Lung (tissue), 12 donors: ENCODE results near the gene NR2F1-AS1. TPM values are rescaled to one million over a fixed set of nuclear protein-coding genes. Genes with fewer than 3 reads are reported as not detected.
"Not testable (repeated sequence)": the region's sequence is repeated elsewhere in the genome, so short reads cannot be mapped to it uniquely, and the experiment has no call there.

Experiments
- ATAC-seq: fragments of 200-7000 bp; cut with Tn5 transposase; one replicate; pipeline ENCODE4 v1.9.1; 2020; ENCODE audit warnings: moderate number of reproducible peaks; ENCODE audit not compliant: insufficient read depth, low FRiP score
- DNase-seq, 3 donors: peaks; one replicate each; pipeline ENCODE4 v3.0.0-alpha.2; 2013 to 2017
- H3K27ac ChIP-seq, 2 donors: one replicate each; pipeline ENCODE4 v1.5.1; 2013; ENCODE audit warnings: mild to moderate bottlenecking in 2 of 2, moderate library complexity in 2 of 2, control low read depth in 1 of 2, inconsistent platforms in 1 of 2, low read depth in 1 of 2, low read length in 1 of 2
- H3K27me3 ChIP-seq, 3 donors: one replicate each; pipeline ENCODE4 v1.5.1; 2013; ENCODE audit warnings: low read length in 2 of 3; ENCODE audit not compliant: control insufficient read depth in 3 of 3, insufficient read depth in 3 of 3
- H3K36me3 ChIP-seq, 4 donors: one replicate each; pipeline ENCODE4 v1.5.1; 2013; ENCODE audit warnings: low read length in 4 of 4, mild to moderate bottlenecking in 1 of 4, moderate library complexity in 1 of 4; ENCODE audit not compliant: control insufficient read depth in 4 of 4, insufficient read depth in 4 of 4
- H3K4me1 ChIP-seq, 5 donors: one replicate each; pipeline ENCODE4 v1.5.1; 2013; ENCODE audit warnings: low read length in 5 of 5, mild to moderate bottlenecking in 2 of 5, moderate library complexity in 1 of 5; ENCODE audit not compliant: control insufficient read depth in 5 of 5, insufficient read depth in 5 of 5
- H3K4me3 ChIP-seq: one replicate; pipeline ENCODE4 v1.5.1; 2013; ENCODE audit warnings: mild to moderate bottlenecking, control low read depth, moderate library complexity
- H3K9ac ChIP-seq, 2 donors: one replicate each; pipeline ENCODE4 v1.5.1; 2013; ENCODE audit warnings: low read length in 2 of 2, control low read depth in 1 of 2; ENCODE audit not compliant: insufficient read depth in 1 of 2
- H3K9me3 ChIP-seq, 4 donors: one replicate each; pipeline ENCODE4 v1.5.1; 2013; ENCODE audit warnings: low read length in 3 of 4, mild to moderate bottlenecking in 1 of 4, moderate library complexity in 1 of 4; ENCODE audit not compliant: control insufficient read depth in 4 of 4, insufficient read depth in 3 of 4
- WGBS, 2 donors: extraction: QIAGEN DNeasy Blood & Tissue Kit; methylation state at CpG; one replicate each; pipeline ENCODE4 v1.1.7; 2013; 5-methylcytosine and 5-hydroxymethylcytosine counted together
- polyA plus RNA-seq, 2 donors: library from polyadenylated mRNA; stranded (reverse); fragments of 200-250 nt; gene quantifications; one replicate each; pipeline ENCODE4 v1.2.1, GENCODE V29; 2013
- total RNA-seq, 2 donors: library from RNA; depleted of rRNA in 1 of 2; stranded (reverse); fragments of >200 nt in 1 of 2; gene quantifications; one replicate each; pipeline ENCODE4 v1.2.1, GENCODE V29; 2014 to 2021
- TF ChIP-seq, protein P1 (sequence below): IDR thresholded peaks from 2 replicates; pipeline ENCODE4 v1.5.1; 2012; ENCODE audit warnings: mild to moderate bottlenecking; ENCODE audit errors: control extremely low read depth, extremely low read depth
- donor health status: control.
- donor health status: control.
- donor health status: Bipolar disorder and iron deficiency.
- donor health status: healthy.
- donor health status: DM: yes; HTN: yes; CAD: no.

Gene NR2F1-AS1
- total and polyA plus RNA-seq, 4 donors: 3.6 to 50.0 (median 10.9) TPM

DNA sequence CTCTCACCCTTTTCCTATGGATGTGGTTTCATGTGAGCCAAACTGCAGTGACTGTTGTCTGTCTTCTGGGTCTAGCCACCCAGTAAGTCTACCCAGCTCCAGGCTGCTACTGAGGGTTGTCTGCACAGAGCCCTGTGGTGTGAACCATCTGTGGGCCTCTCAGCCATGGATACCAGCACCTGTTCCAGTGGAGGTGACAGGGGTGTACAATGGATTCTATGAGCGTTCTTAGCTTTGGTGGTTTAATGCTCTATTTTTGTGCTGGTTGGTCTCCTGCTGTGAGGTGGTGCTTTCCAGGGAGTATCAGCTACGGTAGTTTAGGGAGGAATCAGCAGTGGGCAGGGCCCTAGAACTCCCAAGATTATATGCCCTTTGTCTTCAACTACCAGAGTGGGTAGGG, 186.7 kb downstream of the NR2F1-AS1 start:
- ATAC-seq (no peak), DNase-seq (no peak)
- H3K4me3 ChIP-seq: no peak overlapping the region
- H3K27me3 ChIP-seq: no peaks in the 10 kb centered on the region
- 89 to 95% methylated on average over 2 of the region's 2 CpGs for whole genome bisulfite sequencing, 2 donors
- H3K27ac ChIP-seq: no peak overlapping the region
- peaks cover 0 to 12% (median 1%) of the 10 kb centered on the region in 4 donors for H3K9me3 ChIP-seq
- H3K4me1 ChIP-seq: peaks cover 0 to 19% (median 10%) of the 10 kb centered on the region in 5 donors
- no peaks in the 10 kb centered on the region for H3K36me3 ChIP-seq
- TF ChIP-seq, protein P1, sequence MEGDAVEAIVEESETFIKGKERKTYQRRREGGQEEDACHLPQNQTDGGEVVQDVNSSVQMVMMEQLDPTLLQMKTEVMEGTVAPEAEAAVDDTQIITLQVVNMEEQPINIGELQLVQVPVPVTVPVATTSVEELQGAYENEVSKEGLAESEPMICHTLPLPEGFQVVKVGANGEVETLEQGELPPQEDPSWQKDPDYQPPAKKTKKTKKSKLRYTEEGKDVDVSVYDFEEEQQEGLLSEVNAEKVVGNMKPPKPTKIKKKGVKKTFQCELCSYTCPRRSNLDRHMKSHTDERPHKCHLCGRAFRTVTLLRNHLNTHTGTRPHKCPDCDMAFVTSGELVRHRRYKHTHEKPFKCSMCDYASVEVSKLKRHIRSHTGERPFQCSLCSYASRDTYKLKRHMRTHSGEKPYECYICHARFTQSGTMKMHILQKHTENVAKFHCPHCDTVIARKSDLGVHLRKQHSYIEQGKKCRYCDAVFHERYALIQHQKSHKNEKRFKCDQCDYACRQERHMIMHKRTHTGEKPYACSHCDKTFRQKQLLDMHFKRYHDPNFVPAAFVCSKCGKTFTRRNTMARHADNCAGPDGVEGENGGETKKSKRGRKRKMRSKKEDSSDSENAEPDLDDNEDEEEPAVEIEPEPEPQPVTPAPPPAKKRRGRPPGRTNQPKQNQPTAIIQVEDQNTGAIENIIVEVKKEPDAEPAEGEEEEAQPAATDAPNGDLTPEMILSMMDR: no peak
- no peak overlapping the region for H3K9ac ChIP-seq

DNA sequence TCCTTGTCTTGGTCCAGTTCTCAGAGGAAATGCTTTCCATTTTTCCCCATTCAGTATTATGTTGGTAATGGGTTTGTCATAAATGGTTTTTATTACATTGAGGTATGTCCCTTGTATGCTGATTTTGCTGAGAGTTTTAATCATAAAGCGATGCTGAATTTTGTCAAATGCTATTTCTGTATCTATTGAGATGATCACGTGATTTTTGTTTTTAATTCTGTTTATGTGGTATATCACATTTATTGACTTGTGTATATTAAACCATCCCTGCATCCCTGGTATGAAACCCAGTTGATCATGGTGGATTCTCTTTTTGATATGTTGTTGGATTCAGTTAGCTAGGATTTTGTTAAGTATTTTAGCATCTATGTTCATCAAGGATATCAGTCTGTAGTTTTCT, 189.8 kb downstream of the NR2F1-AS1 start:
- not testable (repeated sequence) for ATAC-seq, H3K9ac ChIP-seq, H3K27ac ChIP-seq, H3K4me3 ChIP-seq, H3K36me3 ChIP-seq, H3K9me3 ChIP-seq, H3K27me3 ChIP-seq, DNase-seq
- peaks cover 0 to 15% (median 6%) of the 10 kb centered on the region in 5 donors for H3K4me1 ChIP-seq
- WGBS, 2 donors: 96 to 97% methylated on average over 2 of the region's 2 CpGs

DNA sequence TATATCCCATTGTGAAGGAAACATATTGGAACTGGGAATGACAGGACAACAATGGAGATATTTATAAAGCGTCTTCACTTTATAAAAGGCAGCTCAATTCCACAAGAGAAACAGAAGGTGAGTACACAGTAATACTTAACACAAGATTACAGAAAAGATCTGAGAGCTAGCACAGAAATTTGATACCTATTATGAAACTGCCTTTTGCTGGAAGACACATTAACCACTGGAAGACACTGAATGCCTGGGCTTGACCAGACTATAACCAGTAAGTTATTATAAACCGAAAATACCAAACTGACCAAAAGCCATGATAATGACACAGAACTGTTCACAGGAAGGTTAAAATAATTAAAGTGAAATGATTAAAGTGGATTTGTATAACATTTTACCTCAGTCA, 195.4 kb downstream of the NR2F1-AS1 start:
- peaks cover 0 to 31% (median 9%) of the 10 kb centered on the region in 5 donors for H3K4me1 ChIP-seq
- H3K4me3 ChIP-seq: no peak overlapping the region
- H3K27me3 ChIP-seq: no peaks in the 10 kb centered on the region
- H3K9ac ChIP-seq: peak overlapping the region in 1 of 2 donors; percentile 43
- 78 to 90% methylated on average over 2 of the region's 2 CpGs for WGBS, 2 donors
- H3K27ac ChIP-seq: no peak overlapping the region
- DNase-seq (peak in 1 of 3 donors; percentile 46), ATAC-seq (no peak)
- peaks cover 0 to 4% (median 2%) of the 10 kb centered on the region in 4 donors for H3K9me3 ChIP-seq
- no peaks in the 10 kb centered on the region for H3K36me3 ChIP-seq
- TF ChIP-seq, protein P1: no peak

DNA sequence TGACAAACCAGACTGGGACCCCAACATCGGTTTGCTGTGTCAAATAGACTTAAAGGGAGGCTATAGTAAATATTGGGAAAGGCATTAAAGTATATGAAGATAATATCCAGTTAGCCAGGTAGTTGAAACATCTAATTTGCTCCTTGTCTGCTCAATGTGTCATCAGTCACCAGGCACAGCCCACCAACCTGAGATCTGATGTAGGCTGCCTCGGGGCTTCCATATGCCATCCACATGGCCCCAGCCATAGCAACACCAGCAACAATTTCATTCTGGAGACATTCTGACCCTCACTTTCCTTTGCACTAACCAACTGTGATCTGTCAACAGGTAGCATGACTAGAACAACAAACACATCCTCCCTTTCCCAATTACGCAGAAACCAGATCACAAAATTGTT, 196.0 kb downstream of the NR2F1-AS1 start:
- DNase-seq: no peak
- no peaks in the 10 kb centered on the region for H3K27me3 ChIP-seq
- peak overlapping the region in 1 of 2 donors; percentile 43 for H3K9ac ChIP-seq
- H3K9me3 ChIP-seq: peaks cover 0 to 4% (median 0%) of the 10 kb centered on the region in 4 donors
- peaks cover 0 to 31% (median 9%) of the 10 kb centered on the region in 5 donors for H3K4me1 ChIP-seq
- H3K4me3 ChIP-seq: no peak overlapping the region
- WGBS, 2 donors: 88 to 93% methylated on average over 3 of the region's 3 CpGs
- no peak for ATAC-seq
- no peak overlapping the region for H3K27ac ChIP-seq
- H3K36me3 ChIP-seq: no peaks in the 10 kb centered on the region
- TF ChIP-seq, protein P1: no peak
